Gastroesophageal sphincter (tissue), 4 donors: ENCODE measurements around the gene SLC4A8. TPM values are rescaled to one million over a fixed set of nuclear protein-coding genes. Genes with fewer than 3 reads are reported as not detected.

Source experiments
- ATAC-seq: fragments of 150-250 bp; one replicate; pipeline ENCODE4 v1.9.1; 2016; ENCODE audit warnings: mild to moderate bottlenecking, moderate library complexity
- H3K27ac ChIP-seq, 4 donors: fragments of 200-600 bp; sonication (generic) in 3 of 4; 1 replicate in 3 of 4; 2 replicates in 1 of 4; pipeline ENCODE4 v1.5.1; 2016 to 2019
- H3K27me3 ChIP-seq: fragments of 200-600 bp; sonication (generic); one replicate; pipeline ENCODE4 v1.5.1; 2019
- H3K36me3 ChIP-seq, 2 donors: fragments of 200-600 bp; sonication (generic); one replicate each; pipeline ENCODE4 v1.5.1; 2019; ENCODE audit warnings: control low read depth in 1 of 2
- H3K4me1 ChIP-seq, 3 donors: fragments of 200-600 bp; sonication (generic); 1 replicate in 2 of 3; 2 replicates in 1 of 3; pipeline ENCODE4 v1.5.1; 2016 to 2019; ENCODE audit warnings: control low read depth in 2 of 3
- H3K4me3 ChIP-seq, 2 donors: fragments of 200-600 bp; sonication (generic); one replicate each; pipeline ENCODE4 v1.5.1; 2019; ENCODE audit warnings: mild to moderate bottlenecking in 1 of 2, moderate library complexity in 1 of 2
- H3K9me3 ChIP-seq, 3 donors: fragments of 200-600 bp; sonication (generic); one replicate each; pipeline ENCODE4 v1.5.1; 2017 to 2019; ENCODE audit warnings: control low read depth in 2 of 3
- EP300 ChIP-seq: sonication (generic); formaldehyde crosslinking; IDR thresholded peaks from one replicate; pipeline ENCODE4 v1.6.1; 2017; ENCODE audit warnings: antibody characterized with exemption, mild to moderate bottlenecking
- POLR2A ChIP-seq, 2 donors: fragments of 450-650 bp; IDR thresholded peaks; one replicate each; pipeline ENCODE4 v1.6.1; 2017; ENCODE audit warnings: antibody characterized with exemption in 2 of 2, mild to moderate bottlenecking in 2 of 2, moderate library complexity in 1 of 2
- POLR2AphosphoS5 ChIP-seq: sonication (generic); formaldehyde crosslinking; IDR thresholded peaks from one replicate; pipeline ENCODE4 v1.6.1; 2017; ENCODE audit warnings: antibody characterized with exemption
- WGBS, 2 donors: methylation state at CpG; one replicate each; pipeline ENCODE4 v1.1.5; 2018; ENCODE audit warnings: low coverage in 1 of 2; 5-methylcytosine and 5-hydroxymethylcytosine counted together
- total RNA-seq, 4 donors: library from RNA; depleted of rRNA; stranded (reverse); fragments of >200 nt; gene quantifications; one replicate each; pipeline ENCODE4 v1.1.0, GENCODE V29; 2016
- TF ChIP-seq, protein P1 (sequence below), 4 experiments: fragments of 200-600 bp in 2 of 4; fragments of 450-650 bp in 2 of 4; sonication (generic) in 1 of 4; IDR thresholded peaks; one replicate each; pipeline ENCODE4 v1.5.1; 2017 to 2019; ENCODE audit warnings: antibody characterized with exemption in 4 of 4, mild to moderate bottlenecking in 2 of 4, moderate library complexity in 2 of 4

Gene SLC4A8
- total RNA-seq, 4 donors from 2014 or later, result 0.27 to 5.3 (median 0.76) TPM

DNA sequence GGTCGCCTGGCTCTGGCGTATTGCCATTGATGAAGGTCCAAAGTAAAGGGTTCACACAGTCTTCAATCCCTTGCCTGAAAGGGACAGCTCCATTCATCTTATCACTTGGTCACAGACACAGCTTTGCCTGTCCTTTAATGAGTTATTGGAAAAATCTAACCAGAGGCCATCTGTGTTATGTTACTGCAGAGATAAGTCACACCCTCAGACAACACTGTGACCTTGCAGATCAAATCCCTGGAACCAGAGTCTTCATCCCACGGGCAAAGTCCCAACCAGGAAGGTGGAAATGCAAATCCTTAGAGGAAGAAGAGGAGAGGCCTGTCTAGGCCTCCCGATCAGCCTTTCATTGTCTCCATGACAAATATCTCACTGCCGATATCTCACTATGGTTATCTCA lies 98.1 kb downstream of the SLC4A8 start:
- no peaks in the 10 kb centered on the region for H3K4me1 ChIP-seq
- peaks cover 7% of the 10 kb centered on the region for H3K27me3 ChIP-seq
- 66 to 90% methylated on average over 3 of the region's 5 CpGs for WGBS, 2 donors
- ATAC-seq, result no peak
- H3K4me3 ChIP-seq, result no peak overlapping the region
- no peak for TF ChIP-seq EP300
- TF ChIP-seq, protein P1, sequence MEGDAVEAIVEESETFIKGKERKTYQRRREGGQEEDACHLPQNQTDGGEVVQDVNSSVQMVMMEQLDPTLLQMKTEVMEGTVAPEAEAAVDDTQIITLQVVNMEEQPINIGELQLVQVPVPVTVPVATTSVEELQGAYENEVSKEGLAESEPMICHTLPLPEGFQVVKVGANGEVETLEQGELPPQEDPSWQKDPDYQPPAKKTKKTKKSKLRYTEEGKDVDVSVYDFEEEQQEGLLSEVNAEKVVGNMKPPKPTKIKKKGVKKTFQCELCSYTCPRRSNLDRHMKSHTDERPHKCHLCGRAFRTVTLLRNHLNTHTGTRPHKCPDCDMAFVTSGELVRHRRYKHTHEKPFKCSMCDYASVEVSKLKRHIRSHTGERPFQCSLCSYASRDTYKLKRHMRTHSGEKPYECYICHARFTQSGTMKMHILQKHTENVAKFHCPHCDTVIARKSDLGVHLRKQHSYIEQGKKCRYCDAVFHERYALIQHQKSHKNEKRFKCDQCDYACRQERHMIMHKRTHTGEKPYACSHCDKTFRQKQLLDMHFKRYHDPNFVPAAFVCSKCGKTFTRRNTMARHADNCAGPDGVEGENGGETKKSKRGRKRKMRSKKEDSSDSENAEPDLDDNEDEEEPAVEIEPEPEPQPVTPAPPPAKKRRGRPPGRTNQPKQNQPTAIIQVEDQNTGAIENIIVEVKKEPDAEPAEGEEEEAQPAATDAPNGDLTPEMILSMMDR (IDR thresholded peaks at IDR 0.05), result no peak
- TF ChIP-seq POLR2AphosphoS5, result no peak
- no peak for TF ChIP-seq POLR2A (IDR thresholded peaks at IDR 0.05)
- no peak overlapping the region for H3K27ac ChIP-seq
- H3K36me3 ChIP-seq, result no peaks in the 10 kb centered on the region
- H3K9me3 ChIP-seq, result no peaks in the 10 kb centered on the region

DNA sequence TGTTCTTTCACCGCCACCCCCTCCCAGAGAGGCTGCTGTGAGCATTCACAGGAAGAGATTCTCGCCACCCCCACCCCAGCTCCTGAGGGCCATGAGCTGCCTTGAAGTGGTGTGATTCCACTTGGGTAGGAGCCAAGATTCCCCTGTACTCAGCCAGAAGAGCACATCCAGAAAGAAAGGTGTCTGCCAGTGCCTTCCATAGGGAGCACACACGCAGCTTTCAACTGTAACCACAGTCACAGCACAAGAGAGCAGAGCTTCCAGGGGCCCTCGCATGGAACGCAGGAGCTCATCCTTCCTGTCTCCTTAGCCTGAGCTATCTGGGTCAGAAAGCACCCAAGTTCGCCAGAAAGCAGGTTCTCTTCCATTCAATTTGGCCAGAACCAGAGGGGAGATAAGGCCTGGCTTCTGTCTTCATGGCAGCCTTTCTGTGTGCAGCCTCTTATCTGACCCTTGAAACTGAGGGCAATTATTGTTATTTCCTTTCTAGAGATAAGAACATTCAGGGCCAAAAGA lies 99.8 kb downstream of the SLC4A8 start:
- H3K36me3 ChIP-seq, result no peaks in the 10 kb centered on the region
- no peak overlapping the region for H3K4me3 ChIP-seq
- no peak for ATAC-seq
- no peak overlapping the region for H3K27ac ChIP-seq
- WGBS, 2 donors, result 75% methylated on average over 3 of the region's 6 CpGs; no CpG with 5 or more reads in 1 of the 2 donors
- no peaks in the 10 kb centered on the region for H3K4me1 ChIP-seq
- H3K9me3 ChIP-seq, result no peaks in the 10 kb centered on the region
- H3K27me3 ChIP-seq, result peaks cover 11% of the 10 kb centered on the region
- TF ChIP-seq POLR2A (IDR thresholded peaks at IDR 0.05) (no peak), POLR2AphosphoS5 (no peak), EP300 (no peak)
- TF ChIP-seq, protein P1 (IDR thresholded peaks at IDR 0.05), result no peak

- no peak for ATAC-seq
- no peaks in the 10 kb centered on the region for H3K9me3 ChIP-seq
- H3K27me3 ChIP-seq, result peaks cover 19% of the 10 kb centered on the region
- no peak overlapping the region for H3K27ac ChIP-seq
- no peaks in the 10 kb centered on the region for H3K36me3 ChIP-seq
- WGBS, 2 donors, result 97 to 100% methylated on average over 1 to 6 of the region's 11 CpGs
- no peak overlapping the region for H3K4me3 ChIP-seq
- no peaks in the 10 kb centered on the region for H3K4me1 ChIP-seq
- TF ChIP-seq POLR2AphosphoS5, result no peak
- no peak for TF ChIP-seq POLR2A (IDR thresholded peaks at IDR 0.05)
- TF ChIP-seq, protein P1 (IDR thresholded peaks at IDR 0.05), result no peak
- no peak for TF ChIP-seq EP300
These were observed 100.9 kb downstream of the SLC4A8 start for GRCh38 chr12:51525518-51525917.

GRCh38 chr12:51527966-51528365 lies 103.3 kb downstream of the SLC4A8 start:
- WGBS, 2 donors, result 80 to 84% methylated on average over 3 of the region's 3 CpGs
- TF ChIP-seq POLR2AphosphoS5 (no peak), EP300 (no peak), POLR2A (IDR thresholded peaks at IDR 0.05) (no peak)
- TF ChIP-seq, protein P1 (IDR thresholded peaks at IDR 0.05), result no peak
- no peak overlapping the region for H3K4me3 ChIP-seq
- H3K9me3 ChIP-seq, result no peaks in the 10 kb centered on the region
- H3K4me1 ChIP-seq, result no peaks in the 10 kb centered on the region
- no peaks in the 10 kb centered on the region for H3K36me3 ChIP-seq
- H3K27ac ChIP-seq, result no peak overlapping the region
- ATAC-seq, result no peak
- H3K27me3 ChIP-seq, result peaks cover 33% of the 10 kb centered on the region

GRCh38 chr12:51528852-51529650 lies 104.4 kb downstream of the SLC4A8 start:
- Histone ChIP-seq H3K4me3 (no peak overlapping the region), H3K4me1 (no peaks in the 10 kb centered on the region), H3K27ac (no peak overlapping the region), H3K9me3 (no peaks in the 10 kb centered on the region), H3K36me3 (no peaks in the 10 kb centered on the region), H3K27me3 (peaks cover 37% of the 10 kb centered on the region)
- TF ChIP-seq POLR2AphosphoS5 (no peak), POLR2A (IDR thresholded peaks at IDR 0.05) (no peak), EP300 (no peak)
- TF ChIP-seq, protein P1 (IDR thresholded peaks at IDR 0.05), result no peak
- ATAC-seq, result no peak
- WGBS, 2 donors, result 71 to 84% methylated on average over 3 to 5 of the region's 6 CpGs
